Activated B cell treated with CpG ODN at 0.5 μM for 24 hours (primary cell): ENCODE results near the gene FCHSD2. TPM values are rescaled to one million over a fixed set of nuclear protein-coding genes. Genes with fewer than 3 reads are reported as not detected.

Experiments used
- ATAC-seq: fragments of 200-7000 bp; cut with Tn5 transposase; one replicate; pipeline ENCODE4 v1.10.0; 2021; ENCODE audit warnings: low read depth, mild to moderate bottlenecking, moderate library complexity
- CTCF ChIA-PET: fragments of 350-600 bp; sonication (Branson Sonifier 250); formaldehyde crosslinking; loops from one replicate; lab custom pipeline; 2021; ENCODE audit warnings: antibody characterized with exemption; lab: Charles Lee
- POLR2A ChIA-PET: fragments of 350-600 bp; sonication (Branson Sonifier 250); formaldehyde crosslinking; loops from one replicate; lab custom pipeline; 2021; ENCODE audit warnings: antibody characterized with exemption; lab: Charles Lee
- DNase-seq: peaks from one replicate; pipeline ENCODE4 v3.0.0; 2022
- H3K27ac Mint-ChIP-seq: one replicate; pipeline ENCODE4 v1.8.0; 2020; ENCODE audit warnings: mixed read lengths
- H3K27me3 Mint-ChIP-seq: one replicate; pipeline ENCODE4 v1.8.0; 2021; ENCODE audit warnings: mixed read lengths
- H3K36me3 Mint-ChIP-seq: one replicate; pipeline ENCODE4 v1.8.0; 2021; ENCODE audit warnings: low read depth, mixed read lengths
- H3K4me1 Mint-ChIP-seq: one replicate; pipeline ENCODE4 v1.8.0; 2021; ENCODE audit warnings: mixed read lengths
- H3K4me3 Mint-ChIP-seq: one replicate; pipeline ENCODE4 v1.8.0; 2020; ENCODE audit warnings: mild to moderate bottlenecking, mixed read lengths
- H3K9me3 Mint-ChIP-seq: one replicate; pipeline ENCODE4 v1.8.0; 2020; ENCODE audit warnings: mixed read lengths
- intact Hi-C: fragments of 100-400 bp; cut with micrococcal nuclease; formaldehyde crosslinking; loops from one replicate; pipeline ENCODE4 v1.15.1; 2024
- total RNA-seq: library from RNA; stranded (reverse); gene quantifications from 2 replicates; pipeline ENCODE4 v1.2.3, GENCODE V29; 2022
- TF ChIP-seq, protein P1 (sequence below): fragments of 200-600 bp; IDR thresholded peaks from one replicate; pipeline ENCODE4 v1.8.0; 2022; ENCODE audit warnings: antibody characterized with exemption, mild to moderate bottlenecking

The FCHSD2 gene
- total RNA-seq, 1 donor from 2014 or later: 207 TPM

DNA sequence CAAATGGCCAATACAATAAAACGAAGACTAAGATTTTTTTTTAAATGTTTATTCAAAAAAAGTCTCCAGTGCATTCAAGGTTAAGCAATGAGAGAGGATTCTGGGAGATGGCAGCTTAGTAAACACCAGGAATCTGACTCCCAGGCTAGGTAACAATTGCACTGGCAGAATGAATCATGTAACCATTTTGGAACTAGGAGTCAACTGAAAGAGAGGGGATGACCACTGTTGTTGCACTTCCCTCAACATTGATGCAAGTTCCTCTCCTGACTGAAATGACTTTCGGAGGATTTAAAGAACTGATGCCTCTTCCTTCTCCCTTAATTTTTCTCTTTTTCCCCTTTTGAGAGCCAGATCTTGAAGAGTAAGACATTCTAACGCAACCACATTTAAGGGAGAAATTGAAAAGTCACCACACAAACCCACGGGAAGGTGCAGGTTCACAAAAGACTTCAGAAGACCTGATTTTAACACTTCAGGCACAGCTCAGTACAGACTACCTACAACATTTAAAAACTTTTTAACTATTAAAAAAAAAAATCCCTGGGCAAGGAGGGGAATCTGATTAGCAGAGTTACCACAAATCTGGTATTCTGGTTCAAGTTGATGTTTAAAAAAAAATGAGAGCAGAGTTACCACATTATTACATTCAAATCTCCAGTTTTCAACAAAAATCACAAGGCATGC lies 56.8 kb downstream of the FCHSD2 start:
- no peaks in the 10 kb centered on the region for H3K9me3 Mint-ChIP-seq
- DNase-seq (no peak), ATAC-seq (no peak)
- H3K27me3 Mint-ChIP-seq: no peaks in the 10 kb centered on the region
- POLR2A ChIA-PET: interaction anchor here (0.9 kb wide), 1 partner anchor 64 kb away, joined by 3 read pairs; no protein-coding TSS in a partner anchor
- CTCF ChIA-PET: interaction anchor here (0.6 kb wide), 1 partner anchor 33 kb away, joined by 3 read pairs; no protein-coding TSS in a partner anchor
- H3K4me3 Mint-ChIP-seq: peak overlapping the region; percentile 48
- intact Hi-C loops: loop anchor here (5.0 kb wide), 1 partner anchor 92 kb away; no protein-coding TSS in a partner anchor
- peaks cover 49% of the 10 kb centered on the region for H3K4me1 Mint-ChIP-seq
- H3K27ac Mint-ChIP-seq: peak overlapping the region; percentile 83
- TF ChIP-seq, protein P1, sequence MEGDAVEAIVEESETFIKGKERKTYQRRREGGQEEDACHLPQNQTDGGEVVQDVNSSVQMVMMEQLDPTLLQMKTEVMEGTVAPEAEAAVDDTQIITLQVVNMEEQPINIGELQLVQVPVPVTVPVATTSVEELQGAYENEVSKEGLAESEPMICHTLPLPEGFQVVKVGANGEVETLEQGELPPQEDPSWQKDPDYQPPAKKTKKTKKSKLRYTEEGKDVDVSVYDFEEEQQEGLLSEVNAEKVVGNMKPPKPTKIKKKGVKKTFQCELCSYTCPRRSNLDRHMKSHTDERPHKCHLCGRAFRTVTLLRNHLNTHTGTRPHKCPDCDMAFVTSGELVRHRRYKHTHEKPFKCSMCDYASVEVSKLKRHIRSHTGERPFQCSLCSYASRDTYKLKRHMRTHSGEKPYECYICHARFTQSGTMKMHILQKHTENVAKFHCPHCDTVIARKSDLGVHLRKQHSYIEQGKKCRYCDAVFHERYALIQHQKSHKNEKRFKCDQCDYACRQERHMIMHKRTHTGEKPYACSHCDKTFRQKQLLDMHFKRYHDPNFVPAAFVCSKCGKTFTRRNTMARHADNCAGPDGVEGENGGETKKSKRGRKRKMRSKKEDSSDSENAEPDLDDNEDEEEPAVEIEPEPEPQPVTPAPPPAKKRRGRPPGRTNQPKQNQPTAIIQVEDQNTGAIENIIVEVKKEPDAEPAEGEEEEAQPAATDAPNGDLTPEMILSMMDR: no peak
- H3K36me3 Mint-ChIP-seq: peaks cover 50% of the 10 kb centered on the region

DNA sequence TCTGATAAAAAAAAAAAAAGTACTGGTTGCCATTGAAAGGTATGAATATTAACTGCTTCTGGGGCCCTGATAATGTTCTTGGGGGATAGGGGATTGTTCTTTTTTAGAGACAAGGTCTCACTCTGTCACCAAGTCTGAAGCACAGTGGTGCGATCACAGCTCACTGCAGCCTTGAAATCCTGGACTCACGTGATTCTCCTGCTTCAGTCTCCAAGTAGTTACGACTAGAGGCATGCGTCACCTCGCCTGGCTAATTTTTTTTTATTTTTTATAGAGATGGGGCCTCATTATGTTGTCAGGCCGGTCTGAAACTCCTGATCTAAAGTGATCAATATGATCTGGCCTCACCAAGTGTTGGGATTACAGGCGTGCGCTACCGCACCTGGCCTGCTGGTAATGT lies 63.5 kb downstream of the FCHSD2 start:
- Mint-ChIP-seq H3K27me3 (no peaks in the 10 kb centered on the region), H3K4me3 (no peak overlapping the region), H3K4me1 (peaks cover 46% of the 10 kb centered on the region), H3K36me3 (peaks cover 69% of the 10 kb centered on the region), H3K27ac (peak overlapping the region; percentile 65), H3K9me3 (peaks cover 8% of the 10 kb centered on the region)
- intact Hi-C loops: no loop called here
- TF ChIP-seq, protein P1: no peak
- ATAC-seq: no peak
- ChIA-PET CTCF (interaction anchor here (1.4 kb wide), 1 partner anchor 99 kb away, joined by 3 read pairs; no protein-coding TSS in a partner anchor), POLR2A (no interaction called here)
- DNase-seq: no peak

DNA sequence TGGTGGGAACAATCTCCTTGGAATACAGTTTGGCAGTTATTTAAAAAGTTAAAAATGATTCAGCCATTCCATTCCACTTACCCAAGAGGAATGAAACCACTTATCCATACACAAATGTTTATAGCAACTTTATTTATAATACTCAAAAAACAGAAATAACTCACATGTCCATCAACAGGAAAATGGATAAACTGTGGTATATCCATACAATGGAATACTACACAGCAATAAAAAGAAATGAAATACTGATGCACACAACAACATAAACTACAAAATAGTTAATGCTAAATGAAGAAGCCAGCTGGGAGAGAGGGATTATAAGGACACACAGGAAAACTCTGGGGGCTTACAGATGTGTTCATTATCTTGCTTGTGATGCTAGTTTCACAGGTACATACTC lies 64.7 kb downstream of the FCHSD2 start:
- no peak for ATAC-seq
- intact Hi-C loops: no loop called here
- CTCF ChIA-PET: interaction anchor here (1.4 kb wide), 1 partner anchor 100 kb away, joined by 3 read pairs; no protein-coding TSS in a partner anchor
- Mint-ChIP-seq H3K27ac (no peak overlapping the region), H3K27me3 (no peaks in the 10 kb centered on the region), H3K9me3 (peaks cover 8% of the 10 kb centered on the region), H3K4me3 (no peak overlapping the region), H3K36me3 (peaks cover 58% of the 10 kb centered on the region), H3K4me1 (peaks cover 58% of the 10 kb centered on the region)
- TF ChIP-seq, protein P1: no peak
- POLR2A ChIA-PET: no interaction called here
- no peak for DNase-seq

DNA sequence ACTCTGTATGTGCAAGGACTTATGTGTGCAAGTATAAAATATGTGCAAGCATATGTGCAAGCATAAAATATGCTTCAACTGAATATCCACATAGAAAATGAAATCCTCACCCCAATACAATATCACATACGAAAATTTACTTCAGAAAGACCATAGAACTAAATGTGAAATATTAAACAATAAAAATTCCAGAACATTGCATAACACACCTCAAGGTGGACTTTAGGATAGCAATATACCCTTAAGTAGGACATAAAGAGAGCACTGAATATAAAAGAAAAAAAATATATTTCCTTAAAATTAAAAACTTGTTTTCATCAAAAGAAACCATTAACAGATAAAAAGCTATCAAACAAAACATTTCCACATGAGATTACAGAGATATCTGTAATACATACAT lies 67.8 kb downstream of the FCHSD2 start:
- peaks cover 77% of the 10 kb centered on the region for H3K4me1 Mint-ChIP-seq
- intact Hi-C loops: no loop called here
- CTCF ChIA-PET: no interaction called here
- no peaks in the 10 kb centered on the region for H3K27me3 Mint-ChIP-seq
- peaks cover 52% of the 10 kb centered on the region for H3K36me3 Mint-ChIP-seq
- DNase-seq: no peak
- TF ChIP-seq, protein P1: no peak
- peak overlapping the region; percentile 3 for H3K4me3 Mint-ChIP-seq
- POLR2A ChIA-PET: no interaction called here
- H3K9me3 Mint-ChIP-seq: peaks cover 8% of the 10 kb centered on the region
- ATAC-seq: no peak
- H3K27ac Mint-ChIP-seq: peak overlapping the region; percentile 62

DNA sequence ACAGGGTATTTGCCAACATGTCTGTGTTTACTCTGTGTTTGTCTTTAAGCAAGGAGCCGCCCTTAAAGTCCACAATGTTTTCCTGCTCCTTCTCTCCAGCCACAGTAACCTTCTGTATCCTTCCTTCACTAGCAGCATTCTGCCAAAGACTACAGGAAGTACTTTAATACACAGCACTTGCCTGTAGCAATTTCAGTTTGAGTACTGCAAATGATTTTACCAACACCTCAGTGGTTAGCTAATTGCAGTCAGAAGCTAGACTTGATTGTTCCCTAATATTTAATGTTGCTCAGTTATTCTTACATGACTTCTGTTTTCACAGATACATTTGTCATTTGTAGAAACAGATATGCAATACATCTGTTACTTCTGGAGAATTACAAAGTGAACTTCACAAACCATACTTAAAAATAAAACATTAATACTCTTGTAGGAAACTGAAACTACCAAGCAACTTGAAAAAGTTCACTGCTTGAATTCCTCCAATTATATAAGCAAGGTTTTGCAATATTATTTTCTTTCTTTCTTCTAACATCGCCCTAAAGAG lies 69.1 kb downstream of the FCHSD2 start:
- CTCF ChIA-PET: no interaction called here
- no peak for DNase-seq

More for the DNA sequence above, 69.1 kb downstream of the FCHSD2 start:
- Mint-ChIP-seq H3K4me1 (peaks cover 74% of the 10 kb centered on the region), H3K27me3 (no peaks in the 10 kb centered on the region), H3K9me3 (peaks cover 8% of the 10 kb centered on the region), H3K4me3 (peak overlapping the region; percentile 60), H3K27ac (peak overlapping the region; percentile 84), H3K36me3 (peaks cover 43% of the 10 kb centered on the region)
- intact Hi-C loops: loop anchor here (2.0 kb wide), 2 partner anchors 16 to 18 kb away; no protein-coding TSS in a partner anchor
- TF ChIP-seq, protein P1: no peak
- ATAC-seq: peak; percentile 70
- POLR2A ChIA-PET: interaction anchor here (1.0 kb wide), 1 partner anchor 69 kb away, joined by 4 read pairs; the partner anchor contains the start of gene FCHSD2
